HepG2 (cell line): ENCODE results near the gene RHCE. TPM values are rescaled to one million over a fixed set of nuclear protein-coding genes. Genes with fewer than 3 reads are reported as not detected.

Source experiments
- ARID4A ChIP-seq: sonication (generic); formaldehyde crosslinking; IDR thresholded peaks from 2 replicates; pipeline ENCODE4 v1.5.0; 2020; ENCODE audit warnings: mild to moderate bottlenecking, missing genetic modification reagents, borderline replicate concordance
- DDIT3 ChIP-seq: sonication (generic); formaldehyde crosslinking; IDR thresholded peaks from 2 replicates; pipeline ENCODE4 v1.4.0; 2020; ENCODE audit warnings: mild to moderate bottlenecking, missing genetic modification reagents
- FOXA1 ChIP-seq, 2 experiments: fragments of 450-650 bp in 1 of 2; sonication (generic) in 1 of 2; formaldehyde crosslinking in 1 of 2; IDR thresholded peaks; 2 replicates each; pipeline versions ENCODE4 v1.4.0 to v1.6.1; 2016 to 2020; ENCODE audit warnings: missing genetic modification reagents in 1 of 2
- FOXO1 ChIP-seq: sonication (generic); formaldehyde crosslinking; IDR thresholded peaks from 2 replicates; pipeline ENCODE4 v1.4.0; 2020; ENCODE audit warnings: missing genetic modification reagents
- FOXP4 ChIP-seq: sonication (generic); formaldehyde crosslinking; IDR thresholded peaks from 2 replicates; pipeline ENCODE4 v1.4.0; 2020; ENCODE audit warnings: missing genetic modification reagents
- GFI1 ChIP-seq: sonication (generic); formaldehyde crosslinking; IDR thresholded peaks from 2 replicates; pipeline ENCODE4 v1.5.0; 2020; ENCODE audit warnings: missing genetic modification reagents, mild to moderate bottlenecking, borderline replicate concordance
- KDM6A ChIP-seq: IDR thresholded peaks from 2 replicates; pipeline ENCODE4 v1.6.1; 2016; ENCODE audit warnings: low read depth
- MNT ChIP-seq: fragments of 450-650 bp; IDR thresholded peaks from 2 replicates; pipeline ENCODE4 v1.6.1; 2016
- PREB ChIP-seq: sonication (generic); formaldehyde crosslinking; IDR thresholded peaks from 2 replicates; pipeline ENCODE4 v1.4.0; 2020; ENCODE audit warnings: missing genetic modification reagents
- SALL1 ChIP-seq: sonication (generic); formaldehyde crosslinking; IDR thresholded peaks from 2 replicates; pipeline ENCODE4 v1.8.0; 2022; ENCODE audit warnings: mild to moderate bottlenecking, missing genetic modification reagents
- SIN3A ChIP-seq: IDR thresholded peaks from 2 replicates; pipeline ENCODE4 v1.6.1; 2011; ENCODE audit warnings: low read depth, mild to moderate bottlenecking, control low read depth, low read length, borderline replicate concordance
- SOX6 ChIP-seq, 2 experiments: fragments of 450-650 bp in 1 of 2; sonication (generic) in 1 of 2; formaldehyde crosslinking in 1 of 2; IDR thresholded peaks; 2 replicates each; pipeline versions ENCODE4 v1.4.0 to v1.6.1; 2017 to 2020; ENCODE audit warnings: antibody characterized with exemption in 1 of 2, mild to moderate bottlenecking in 1 of 2, missing genetic modification reagents in 1 of 2
- SPEN ChIP-seq: sonication (generic); formaldehyde crosslinking; IDR thresholded peaks from 2 replicates; pipeline ENCODE4 v1.5.1; 2020; ENCODE audit warnings: low read depth, mild to moderate bottlenecking, missing genetic modification reagents
- TARDBP ChIP-seq: sonication (generic); formaldehyde crosslinking; IDR thresholded peaks from 2 replicates; pipeline ENCODE4 v1.8.0; 2022; ENCODE audit warnings: mild to moderate bottlenecking, missing genetic modification reagents
- ZNF224 ChIP-seq: sonication (generic); formaldehyde crosslinking; IDR thresholded peaks from 2 replicates; pipeline ENCODE4 v1.5.0; 2020; ENCODE audit warnings: mild to moderate bottlenecking, missing genetic modification reagents
- ZNF484 ChIP-seq: sonication (generic); formaldehyde crosslinking; IDR thresholded peaks from 2 replicates; pipeline ENCODE4 v1.5.1; 2020; ENCODE audit warnings: mild to moderate bottlenecking, low read depth, missing genetic modification reagents, borderline replicate concordance
- ZNF616 ChIP-seq: sonication (generic); formaldehyde crosslinking; IDR thresholded peaks from 2 replicates; pipeline ENCODE4 v1.5.0; 2020; ENCODE audit warnings: low read depth, mild to moderate bottlenecking, missing genetic modification reagents
- polyA plus RNA-seq, 8 experiments: library from polyadenylated mRNA; depleted of rRNA in 3 of 8; stranded (reverse) in 7 of 8; unstranded in 1 of 8; fragments of >200 nt; fragmentation: Illumina TruSeq in 4 of 8; extraction: Trizol in 4 of 8; gene quantifications; 2 replicates each; pipeline versions ENCODE4 v1.2.1 to v1.2.3, GENCODE V29; 2011 to 2016; ENCODE audit warnings: low read depth in 4 of 8, missing spikeins in 1 of 8, mixed read lengths in 1 of 8; ENCODE audit not compliant: insufficient read depth in 1 of 8
- total RNA-seq, 5 experiments: library from RNA; depleted of rRNA; stranded (reverse); fragments of >200 nt; fragmentation: Illumina TruSeq; extraction: Trizol; gene quantifications; 2 replicates each; pipeline ENCODE4 v1.2.3, GENCODE V29; 2016; ENCODE audit warnings: low read depth in 1 of 5

The RHCE gene
- total and polyA plus RNA-seq, 2 of the 13 experiments (the other 11 are each of a cell fraction or from before 2014, with no cell fraction given), result 0.30 TPM; not detected in 1

GRCh38 chr1:25458541-25459298, 38.1 kb upstream of the RHCE start (continued):
- TF ChIP-seq ARID4A (CRISPR knock-in tag), result peak; percentile 69; the same call in 1 of the 2 replicates
- TF ChIP-seq ZNF616, result no peak
- TF ChIP-seq SOX6 (IDR thresholded peaks at IDR 0.05), result no peak
- peak; percentile 90 for TF ChIP-seq SOX6 (CRISPR knock-in tag; IDR thresholded peaks at IDR 0.05)
- no peak for TF ChIP-seq DDIT3 (CRISPR knock-in tag)
- TF ChIP-seq FOXP4 (CRISPR knock-in tag), result peak; percentile 93
- no peak for TF ChIP-seq PREB (CRISPR knock-in tag)
- TF ChIP-seq KDM6A (CRISPR knock-in tag), result peak; percentile 43; the same call in 1 of the 2 replicates
- TF ChIP-seq ZNF484, result no peak
- TF ChIP-seq GFI1 (CRISPR knock-in tag), result peak; percentile 96
- peak; percentile 78; the same call in 1 of the 2 replicates for TF ChIP-seq FOXO1 (CRISPR knock-in tag)
- TF ChIP-seq FOXA1 (IDR thresholded peaks at IDR 0.05), result no peak
- TF ChIP-seq FOXA1 (CRISPR knock-in tag; IDR thresholded peaks at IDR 0.05), result peak; percentile 41; the same call in 1 of the 2 replicates
- peak; percentile 55; the same call in 1 of the 2 replicates for TF ChIP-seq SALL1 (CRISPR knock-in tag)
- peak; percentile 76 for TF ChIP-seq MNT
- no peak; the same call in 1 of the 2 replicates for TF ChIP-seq TARDBP (CRISPR knock-in tag)
- TF ChIP-seq SPEN (CRISPR knock-in tag), result peak; percentile 37; the same call in 1 of the 2 replicates
- no peak for TF ChIP-seq ZNF224 (CRISPR knock-in tag)
- no peak for TF ChIP-seq SIN3A
